K562 (cell line): ENCODE results near the gene ITPR2. TPM values are rescaled to one million over a fixed set of nuclear protein-coding genes. Genes with fewer than 3 reads are reported as not detected.

Experiments
- ATAC-seq: fragments of 200-7000 bp; cut with Tn5 transposase; 3 replicates; pipeline ENCODE4 v1.9.1; 2020; ENCODE audit warnings: moderate library complexity
- BruUV-seq: library from RNA; stranded (reverse); fragments of 400-500 nt; replicated peaks from 2 replicates; lab custom pipeline; 2021; lab: Mats Ljungman, UMichigan
- CTCF ChIA-PET: fragments of 300-600 bp; formaldehyde crosslinking; extraction: SDS; loops from one replicate; lab custom pipeline; 2021; ENCODE audit warnings: low intra/inter-chr PET ratio; lab: Yijun Ruan, JAX
- POLR2A ChIA-PET: fragments of 300-600, 350-650 bp; sonication (Branson Sonifier 250); formaldehyde crosslinking; extraction: SDS; loops from one replicate; lab custom pipeline; 2021; ENCODE audit warnings: antibody characterized with exemption, inconsistent platforms; lab: Yijun Ruan, JAX
- DNase-seq, 4 experiments: peaks; one replicate each; pipeline versions ENCODE4 v3.0.0 to v3.0.0-alpha.2; 2011 to 2018; ENCODE audit warnings: low spot score in 3 of 4, mixed read lengths in 3 of 4; ENCODE audit errors: extremely low read depth in 1 of 4
- FAIRE-seq: peaks from 2 replicates; lab custom pipeline; 2011; peaks lifted over from hg19 to GRCh38; lab: Jason Lieb, UNC
- H2AFZ ChIP-seq: 2 replicates; pipeline ENCODE4 v1.6.0; 2011; ENCODE audit warnings: low read depth, low read length, control low read depth, inconsistent platforms
- H3K27ac ChIP-seq: fragments of 200-600 bp; 3 replicates; pipeline ENCODE4 v1.8.0; 2011; ENCODE audit warnings: low read depth, mild to moderate bottlenecking, control low read depth, inconsistent platforms, low read length, moderate library complexity, mixed read lengths; ENCODE audit errors: extremely low read depth
- H3K27me3 ChIP-seq, 2 experiments: fragments of 300-600 bp in 1 of 2; 2 replicates in 1 of 2; 3 replicates in 1 of 2; pipeline versions ENCODE4 v1.6.0 to v1.8.0; 2011; ENCODE audit warnings: inconsistent platforms in 2 of 2, low read length in 2 of 2, mild to moderate bottlenecking in 1 of 2, mixed read lengths in 1 of 2, moderate library complexity in 1 of 2; ENCODE audit not compliant: control insufficient read depth in 2 of 2, insufficient read depth in 2 of 2
- H3K36me3 ChIP-seq: fragments of 300-600 bp; 3 replicates; pipeline ENCODE4 v1.8.0; 2011; ENCODE audit warnings: mild to moderate bottlenecking, low read length, inconsistent platforms; ENCODE audit not compliant: control insufficient read depth, insufficient read depth
- H3K4me1 ChIP-seq, 2 experiments: fragments of 200-600 bp in 1 of 2; replicated peaks in 1 of 2; 2 replicates in 1 of 2; 3 replicates in 1 of 2; pipeline versions ENCODE4 v1.5.1 to v1.8.0; 2011; ENCODE audit warnings: inconsistent platforms in 2 of 2, low read length in 2 of 2, mild to moderate bottlenecking in 1 of 2, mixed read lengths in 1 of 2, moderate library complexity in 1 of 2; ENCODE audit not compliant: control insufficient read depth in 2 of 2, insufficient read depth in 2 of 2
- H3K4me2 ChIP-seq: 2 replicates; pipeline ENCODE4 v1.6.1; 2011; ENCODE audit warnings: low read length, control low read depth, inconsistent platforms, mixed read lengths; ENCODE audit not compliant: insufficient read depth
- H3K4me3 ChIP-seq: fragments of 200-600 bp; sonication (generic), shearing (Covaris generic); 2 replicates; pipeline ENCODE4 v1.5.1; 2016; ENCODE audit warnings: control low read depth, inconsistent platforms
- H3K79me2 ChIP-seq: fragments of 200-600 bp; 3 replicates; pipeline ENCODE4 v1.8.0; 2011; ENCODE audit warnings: low read length, inconsistent platforms; ENCODE audit not compliant: control insufficient read depth, insufficient read depth
- H3K9ac ChIP-seq, 2 experiments: 2 replicates each; pipeline versions ENCODE4 v1.6.0 to v1.6.1; 2011; ENCODE audit warnings: low read depth in 2 of 2, low read length in 2 of 2, control low read depth in 1 of 2, inconsistent platforms in 1 of 2, mild to moderate bottlenecking in 1 of 2, mixed read lengths in 1 of 2; ENCODE audit not compliant: insufficient read depth in 1 of 2
- H3K9me1 ChIP-seq: one replicate; pipeline ENCODE4 v1.6.0; 2011; ENCODE audit warnings: inconsistent platforms, mild to moderate bottlenecking, low read length, moderate library complexity; ENCODE audit not compliant: control insufficient read depth, insufficient read depth
- H3K9me3 ChIP-seq: replicated peaks from 2 replicates; pipeline ENCODE4 v1.5.1; 2011; ENCODE audit warnings: low read depth, low read length, inconsistent platforms; ENCODE audit not compliant: control insufficient read depth, insufficient read depth
- H4K20me1 ChIP-seq: replicated peaks from 2 replicates; pipeline ENCODE4 v1.6.1; 2011; ENCODE audit warnings: low read length, inconsistent platforms, mixed read lengths; ENCODE audit not compliant: control insufficient read depth, insufficient read depth
- CBX2 ChIP-seq: fragments of 200-600 bp; sonication (generic); IDR thresholded peaks from one replicate; pipeline ENCODE4 v1.6.1; 2012; ENCODE audit warnings: mild to moderate bottlenecking, low read length, inconsistent platforms; ENCODE audit not compliant: insufficient read depth, poor library complexity, severe bottlenecking
- CHCHD3 ChIP-seq: fragments of 250-450 bp; sonication (Bioruptor Pico); IDR thresholded peaks from 2 replicates; pipeline ENCODE4 v2.1.2; 2022; ENCODE audit warnings: mild to moderate bottlenecking
- ETV5 ChIP-seq: sonication (generic); formaldehyde crosslinking; IDR thresholded peaks from 2 replicates; pipeline ENCODE4 v1.4.0; 2020; ENCODE audit warnings: low read depth, mild to moderate bottlenecking, missing genetic modification reagents
- FOXK1 ChIP-seq: sonication (generic); formaldehyde crosslinking; IDR thresholded peaks from 2 replicates; pipeline ENCODE4 v1.8.0; 2022; ENCODE audit warnings: missing genetic modification reagents, mild to moderate bottlenecking, borderline replicate concordance
- FOXP1 ChIP-seq: sonication (generic); formaldehyde crosslinking; IDR thresholded peaks from 2 replicates; pipeline ENCODE4 v1.8.0; 2022; ENCODE audit warnings: mild to moderate bottlenecking, missing genetic modification reagents
- MAFK ChIP-seq: IDR thresholded peaks from 2 replicates; pipeline ENCODE4 v1.6.1; 2011; ENCODE audit warnings: low read length, improper control_type of control experiment
- NCOA4 ChIP-seq: fragments of 450-650 bp; IDR thresholded peaks from 2 replicates; pipeline ENCODE4 v1.6.1; 2018; ENCODE audit warnings: mild to moderate bottlenecking; ENCODE audit not compliant: partially characterized antibody
- OTX1 ChIP-seq: fragments of 450-650 bp; formaldehyde crosslinking; IDR thresholded peaks from 2 replicates; pipeline ENCODE4 v1.4.0; 2022; ENCODE audit warnings: mild to moderate bottlenecking
- SMARCC2 ChIP-seq: fragments of 450-650 bp; IDR thresholded peaks from 2 replicates; pipeline ENCODE4 v1.6.1; 2017; ENCODE audit warnings: antibody characterized with exemption, moderate library complexity, mild to moderate bottlenecking, low read depth
- TFAM ChIP-seq: fragments of 250-450 bp; sonication (Bioruptor Pico); conservative IDR thresholded peaks from 2 replicates; pipeline ENCODE4 v1.5.0; 2021; ENCODE audit warnings: mild to moderate bottlenecking, moderate library complexity
- ZNF140 ChIP-seq: fragments of 250-450 bp; sonication (Bioruptor Pico); IDR thresholded peaks from 2 replicates; pipeline ENCODE4 v1.8.0; 2021; ENCODE audit warnings: moderate library complexity, mild to moderate bottlenecking, inconsistent platforms
- ZNF175 ChIP-seq: fragments of 200-800 bp; sonication (Bioruptor generic); IDR thresholded peaks from 2 replicates; pipeline ENCODE4 v1.6.1; 2016; ENCODE audit warnings: low read depth, mild to moderate bottlenecking, missing genetic modification characterization, missing compliant biosample characterization
- WGBS: fragments of 100-300 bp; shearing (Covaris generic); methylation state at CpG from one replicate; pipeline ENCODE4 v1.1.6; 2016; ENCODE audit warnings: low coverage, mixed read lengths; ENCODE audit not compliant: insufficient coverage; ENCODE audit errors: missing lambda C conversion rate; 5-methylcytosine and 5-hydroxymethylcytosine counted together
- in situ Hi-C: fragments of 300-500 bp; cut with MboI; formaldehyde crosslinking; loops from 4 replicates; pipeline ENCODE4 v1.15.0; 2018; ENCODE audit warnings: inconsistent platforms, mixed read lengths
- intact Hi-C: fragments of 100-400 bp; cut with micrococcal nuclease; formaldehyde crosslinking; loops from 2 replicates; pipeline ENCODE4 v1.14.2; 2022
- polyA plus RNA-seq, 8 experiments: library from polyadenylated mRNA; depleted of rRNA in 4 of 8; stranded (reverse) in 5 of 8; unstranded in 3 of 8; fragments of >200 nt; fragmentation: Nextera tagmentation in 2 of 8; fragmentation: Illumina TruSeq in 1 of 8; extraction: Ambion mirVana in 2 of 8; extraction: Trizol in 1 of 8; gene quantifications; 2 replicates each; pipeline versions ENCODE4 v1.2.1 to v1.2.3, GENCODE V29; 2011 to 2014; ENCODE audit warnings: inconsistent platforms in 1 of 8, missing spikeins in 1 of 8
- total RNA-seq, 7 experiments: library from RNA; depleted of rRNA in 6 of 7; stranded (reverse); fragments of >200 nt in 6 of 7; fragmentation: Illumina TruSeq in 2 of 7; extraction: Trizol in 2 of 7; gene quantifications; 2 replicates each; pipeline versions ENCODE4 v1.2.1 to v1.2.3, GENCODE V29; 2011 to 2021; ENCODE audit warnings: low replicate concordance in 1 of 7
- TF ChIP-seq, protein P1 (sequence below): fragments of 250-450 bp; sonication (Bioruptor Pico); IDR thresholded peaks from 2 replicates; pipeline ENCODE4 v1.8.0; 2021; ENCODE audit warnings: moderate library complexity, mild to moderate bottlenecking, inconsistent platforms
- TF ChIP-seq, protein P2 (sequence below): sonication (generic); formaldehyde crosslinking; IDR thresholded peaks from 2 replicates; pipeline ENCODE4 v1.8.1; 2023; ENCODE audit warnings: mild to moderate bottlenecking, missing genetic modification reagents, moderate library complexity
- TF ChIP-seq, protein P3 (sequence below): fragments of 450-650 bp; IDR thresholded peaks from 2 replicates; pipeline ENCODE4 v1.6.1; 2016; ENCODE audit warnings: borderline replicate concordance
- TF ChIP-seq, protein P4 (sequence below): fragments of 450-650 bp; IDR thresholded peaks from 2 replicates; pipeline ENCODE4 v1.6.1; 2016; ENCODE audit warnings: low read depth, mild to moderate bottlenecking, moderate library complexity

Gene ITPR2
- total and polyA plus RNA-seq, 9 of the 15 experiments (the other 6 are each of a cell fraction or from before 2014, with no cell fraction given), result 0.21 to 3.3 (median 0.95) TPM

DNA sequence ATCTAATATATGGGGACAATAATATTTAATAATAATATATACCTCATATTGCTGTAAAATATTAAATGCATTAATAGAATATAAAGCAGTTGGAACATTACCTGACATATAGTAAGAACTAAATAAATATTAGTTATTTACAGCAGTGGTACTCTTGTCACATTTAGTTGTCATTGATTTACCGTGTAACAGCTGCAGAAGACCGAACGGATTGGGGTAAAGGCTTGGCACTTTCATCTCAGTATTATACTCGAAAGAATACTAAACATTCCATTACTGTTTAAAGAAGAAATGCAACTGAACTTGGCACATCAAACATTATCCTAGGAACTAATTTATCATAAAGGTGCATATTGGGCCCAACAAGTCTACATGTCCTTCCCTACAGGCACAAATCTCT lies 61.1 kb downstream of the ITPR2 start:
- intact Hi-C loops (no loop called here), in situ Hi-C loops (no loop called here)
- Histone ChIP-seq H3K27me3 (no peaks in the 10 kb centered on the region), H3K9me3 (no peaks in the 10 kb centered on the region), H3K4me1 (no peaks in the 10 kb centered on the region), H3K4me2 (no peak overlapping the region), H4K20me1 (no peaks in the 10 kb centered on the region), H3K27ac (no peak overlapping the region), H3K4me3 (no peak overlapping the region), H3K9me1 (no peaks in the 10 kb centered on the region), H3K9ac (no peak overlapping the region), H2AFZ (no peak overlapping the region), H3K36me3 (no peaks in the 10 kb centered on the region), H3K79me2 (no peaks in the 10 kb centered on the region)
- CTCF ChIA-PET, result no interaction called here
- POLR2A ChIA-PET, result no interaction called here
- no TSS peak for BruUV-seq
- WGBS, result 0% methylated on average over 4 of the region's 4 CpGs
- ATAC-seq, result no peak
- TF ChIP-seq OTX1 (no peak), FOXK1 (CRISPR knock-in tag) (no peak), ETV5 (CRISPR knock-in tag) (no peak), TFAM (CRISPR knock-in tag) (no peak), SMARCC2 (no peak), NCOA4 (no peak), CBX2 (no peak), CHCHD3 (CRISPR knock-in tag) (no peak), FOXP1 (CRISPR knock-in tag) (no peak), MAFK (no peak), ZNF175 (no peak), ZNF140 (no peak)
- TF ChIP-seq, protein P1, sequence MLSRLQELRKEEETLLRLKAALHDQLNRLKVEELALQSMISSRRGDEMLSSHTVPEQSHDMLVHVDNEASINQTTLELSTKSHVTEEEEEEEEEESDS, result no peak
- TF ChIP-seq, protein P2, sequence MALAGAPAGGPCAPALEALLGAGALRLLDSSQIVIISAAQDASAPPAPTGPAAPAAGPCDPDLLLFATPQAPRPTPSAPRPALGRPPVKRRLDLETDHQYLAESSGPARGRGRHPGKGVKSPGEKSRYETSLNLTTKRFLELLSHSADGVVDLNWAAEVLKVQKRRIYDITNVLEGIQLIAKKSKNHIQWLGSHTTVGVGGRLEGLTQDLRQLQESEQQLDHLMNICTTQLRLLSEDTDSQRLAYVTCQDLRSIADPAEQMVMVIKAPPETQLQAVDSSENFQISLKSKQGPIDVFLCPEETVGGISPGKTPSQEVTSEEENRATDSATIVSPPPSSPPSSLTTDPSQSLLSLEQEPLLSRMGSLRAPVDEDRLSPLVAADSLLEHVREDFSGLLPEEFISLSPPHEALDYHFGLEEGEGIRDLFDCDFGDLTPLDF (CRISPR knock-in tag), result no peak
- TF ChIP-seq, protein P3, sequence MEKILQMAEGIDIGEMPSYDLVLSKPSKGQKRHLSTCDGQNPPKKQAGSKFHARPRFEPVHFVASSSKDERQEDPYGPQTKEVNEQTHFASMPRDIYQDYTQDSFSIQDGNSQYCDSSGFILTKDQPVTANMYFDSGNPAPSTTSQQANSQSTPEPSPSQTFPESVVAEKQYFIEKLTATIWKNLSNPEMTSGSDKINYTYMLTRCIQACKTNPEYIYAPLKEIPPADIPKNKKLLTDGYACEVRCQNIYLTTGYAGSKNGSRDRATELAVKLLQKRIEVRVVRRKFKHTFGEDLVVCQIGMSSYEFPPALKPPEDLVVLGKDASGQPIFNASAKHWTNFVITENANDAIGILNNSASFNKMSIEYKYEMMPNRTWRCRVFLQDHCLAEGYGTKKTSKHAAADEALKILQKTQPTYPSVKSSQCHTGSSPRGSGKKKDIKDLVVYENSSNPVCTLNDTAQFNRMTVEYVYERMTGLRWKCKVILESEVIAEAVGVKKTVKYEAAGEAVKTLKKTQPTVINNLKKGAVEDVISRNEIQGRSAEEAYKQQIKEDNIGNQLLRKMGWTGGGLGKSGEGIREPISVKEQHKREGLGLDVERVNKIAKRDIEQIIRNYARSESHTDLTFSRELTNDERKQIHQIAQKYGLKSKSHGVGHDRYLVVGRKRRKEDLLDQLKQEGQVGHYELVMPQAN, result no peak
- TF ChIP-seq, protein P4, sequence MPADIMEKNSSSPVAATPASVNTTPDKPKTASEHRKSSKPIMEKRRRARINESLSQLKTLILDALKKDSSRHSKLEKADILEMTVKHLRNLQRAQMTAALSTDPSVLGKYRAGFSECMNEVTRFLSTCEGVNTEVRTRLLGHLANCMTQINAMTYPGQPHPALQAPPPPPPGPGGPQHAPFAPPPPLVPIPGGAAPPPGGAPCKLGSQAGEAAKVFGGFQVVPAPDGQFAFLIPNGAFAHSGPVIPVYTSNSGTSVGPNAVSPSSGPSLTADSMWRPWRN, result no peak
- FAIRE-seq, result no peak
- no peak for DNase-seq
